CD4-positive, alpha-beta T cell (primary cell): Measurements from ENCODE around the gene WSB2. TPM values are rescaled to one million over a fixed set of nuclear protein-coding genes. Genes with fewer than 3 reads are reported as not detected.

Experiments
- ATAC-seq: fragments of 200-7000 bp; cut with Tn5 transposase; one replicate; pipeline ENCODE4 v1.10.0; 2022; ENCODE audit warnings: mild to moderate bottlenecking; ENCODE audit not compliant: poor library complexity
- CTCF ChIA-PET: fragments of 350-600 bp; sonication (Branson Sonifier 250); formaldehyde crosslinking; loops from one replicate; lab custom pipeline; 2021; ENCODE audit warnings: antibody characterized with exemption, inconsistent platforms; lab: Charles Lee
- POLR2A ChIA-PET: fragments of 350-600 bp; sonication (Branson Sonifier 250); formaldehyde crosslinking; loops from one replicate; lab custom pipeline; 2021; ENCODE audit warnings: antibody characterized with exemption, inconsistent platforms; lab: Charles Lee
- DNase-seq, 14 experiments: peaks; one replicate each; pipeline ENCODE4 v3.0.0-alpha.2; 2013 to 2020; ENCODE audit warnings: mixed read lengths in 2 of 14
- H3K27ac ChIP-seq, 2 donors: one replicate each; pipeline versions ENCODE4 v1.5.1 to v1.7.0; 2013; ENCODE audit warnings: low read length in 2 of 2, low read depth in 1 of 2, mild to moderate bottlenecking in 1 of 2
- H3K27me3 ChIP-seq, 2 experiments: 1 replicate in 1 of 2; 2 replicates in 1 of 2; pipeline versions ENCODE4 v1.6.1 to v1.7.0; 2013; ENCODE audit warnings: low read length in 2 of 2, control low read depth in 1 of 2, mild to moderate bottlenecking in 1 of 2, moderate library complexity in 1 of 2; ENCODE audit not compliant: insufficient read depth in 2 of 2, control insufficient read depth in 1 of 2
- H3K36me3 ChIP-seq: one replicate; pipeline ENCODE4 v1.6.1; 2013; ENCODE audit warnings: low read length, control low read depth; ENCODE audit not compliant: insufficient read depth
- H3K4me1 ChIP-seq: one replicate; pipeline ENCODE4 v1.6.1; 2013; ENCODE audit warnings: low read length, control low read depth; ENCODE audit not compliant: insufficient read depth
- H3K4me3 ChIP-seq: one replicate; pipeline ENCODE4 v1.5.1; 2013; ENCODE audit warnings: mild to moderate bottlenecking, low read length, moderate library complexity
- H3K9me3 ChIP-seq, 2 experiments: 1 replicate in 1 of 2; 2 replicates in 1 of 2; pipeline versions ENCODE4 v1.6.1 to v1.7.0; 2013; ENCODE audit warnings: low read length in 2 of 2, mild to moderate bottlenecking in 2 of 2, control low read depth in 1 of 2, moderate library complexity in 1 of 2; ENCODE audit not compliant: control insufficient read depth in 1 of 2, insufficient read depth in 1 of 2
- H3K27ac Mint-ChIP-seq: one replicate; pipeline ENCODE4 v1.8.0; 2020; ENCODE audit warnings: mixed read lengths
- H3K27me3 Mint-ChIP-seq: one replicate; pipeline ENCODE4 v1.8.0; 2021; ENCODE audit warnings: mixed read lengths
- H3K36me3 Mint-ChIP-seq: one replicate; pipeline ENCODE4 v1.8.0; 2021; ENCODE audit warnings: low read depth, mixed read lengths
- H3K4me1 Mint-ChIP-seq: one replicate; pipeline ENCODE4 v1.8.0; 2021; ENCODE audit warnings: low read depth, mixed read lengths
- H3K4me3 Mint-ChIP-seq: one replicate; pipeline ENCODE4 v1.8.0; 2020; ENCODE audit warnings: mild to moderate bottlenecking, mixed read lengths
- H3K9me3 Mint-ChIP-seq: one replicate; pipeline ENCODE4 v1.8.0; 2020; ENCODE audit warnings: mixed read lengths
- intact Hi-C, 2 experiments: fragments of 100-400 bp; cut with DNase I in 1 of 2; cut with micrococcal nuclease in 1 of 2; formaldehyde crosslinking; loops; one replicate each; pipeline versions ENCODE4 v1.15.1 to v1.9.0; 2023 to 2025; cut with DNase I, micrococcal nuclease
- total RNA-seq, 174 experiments: library from RNA in 2 of 174; stranded (reverse) in 2 of 174; gene quantifications; one replicate each; pipeline ENCODE4 v1.2.3 and lab custom pipeline; 2021 to 2026
- TF ChIP-seq, protein P1 (sequence below): fragments of 200-600 bp; IDR thresholded peaks from one replicate; pipeline ENCODE4 v1.8.0; 2022; ENCODE audit warnings: antibody characterized with exemption, mild to moderate bottlenecking

WSB2 gene
- total RNA-seq, 2 experiments from 2014 or later: 12.0 to 13.4 TPM

GRCh38 chr12:118059341-118060191 lies 1.4 kb downstream of the WSB2 start:
- H3K36me3 Mint-ChIP-seq: peaks cover 29% of the 10 kb centered on the region
- no peaks in the 10 kb centered on the region for H3K9me3 Mint-ChIP-seq
- H3K27me3 Mint-ChIP-seq: no peaks in the 10 kb centered on the region
- TF ChIP-seq, protein P1, sequence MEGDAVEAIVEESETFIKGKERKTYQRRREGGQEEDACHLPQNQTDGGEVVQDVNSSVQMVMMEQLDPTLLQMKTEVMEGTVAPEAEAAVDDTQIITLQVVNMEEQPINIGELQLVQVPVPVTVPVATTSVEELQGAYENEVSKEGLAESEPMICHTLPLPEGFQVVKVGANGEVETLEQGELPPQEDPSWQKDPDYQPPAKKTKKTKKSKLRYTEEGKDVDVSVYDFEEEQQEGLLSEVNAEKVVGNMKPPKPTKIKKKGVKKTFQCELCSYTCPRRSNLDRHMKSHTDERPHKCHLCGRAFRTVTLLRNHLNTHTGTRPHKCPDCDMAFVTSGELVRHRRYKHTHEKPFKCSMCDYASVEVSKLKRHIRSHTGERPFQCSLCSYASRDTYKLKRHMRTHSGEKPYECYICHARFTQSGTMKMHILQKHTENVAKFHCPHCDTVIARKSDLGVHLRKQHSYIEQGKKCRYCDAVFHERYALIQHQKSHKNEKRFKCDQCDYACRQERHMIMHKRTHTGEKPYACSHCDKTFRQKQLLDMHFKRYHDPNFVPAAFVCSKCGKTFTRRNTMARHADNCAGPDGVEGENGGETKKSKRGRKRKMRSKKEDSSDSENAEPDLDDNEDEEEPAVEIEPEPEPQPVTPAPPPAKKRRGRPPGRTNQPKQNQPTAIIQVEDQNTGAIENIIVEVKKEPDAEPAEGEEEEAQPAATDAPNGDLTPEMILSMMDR: no peak
- H3K4me3 Mint-ChIP-seq: peak overlapping the region; percentile 92
- no peaks in the 10 kb centered on the region for H3K9me3 ChIP-seq
- peak overlapping the region; percentile 74 for H3K4me3 ChIP-seq
- H3K27ac Mint-ChIP-seq: peak overlapping the region; percentile 90
- ATAC-seq (no peak), DNase-seq (peak in 3 of 14 experiments; percentile 32 to 37 (median 34))
- H3K27me3 ChIP-seq: no peaks in the 10 kb centered on the region
- no peaks in the 10 kb centered on the region for H3K36me3 ChIP-seq
- H3K4me1 Mint-ChIP-seq: peaks cover 48% of the 10 kb centered on the region
- intact Hi-C loops: loop anchor here in 1 of 2 experiments (5.0 kb wide), 2 partner anchors 78 to 318 kb away; partner anchors contain the start of genes PEBP1 and SUDS3
- H3K27ac ChIP-seq: peak overlapping the region; percentile 61 to 85
- POLR2A ChIA-PET: interaction anchor here (1.0 kb wide), 1 partner anchor 77 kb away, joined by 3 read pairs; the partner anchor contains the start of gene PEBP1
- CTCF ChIA-PET: interaction anchor here (0.9 kb wide), 1 partner anchor 185 kb away, joined by 4 read pairs; no protein-coding TSS in a partner anchor
- H3K4me1 ChIP-seq: peaks cover 31% of the 10 kb centered on the region

DNA sequence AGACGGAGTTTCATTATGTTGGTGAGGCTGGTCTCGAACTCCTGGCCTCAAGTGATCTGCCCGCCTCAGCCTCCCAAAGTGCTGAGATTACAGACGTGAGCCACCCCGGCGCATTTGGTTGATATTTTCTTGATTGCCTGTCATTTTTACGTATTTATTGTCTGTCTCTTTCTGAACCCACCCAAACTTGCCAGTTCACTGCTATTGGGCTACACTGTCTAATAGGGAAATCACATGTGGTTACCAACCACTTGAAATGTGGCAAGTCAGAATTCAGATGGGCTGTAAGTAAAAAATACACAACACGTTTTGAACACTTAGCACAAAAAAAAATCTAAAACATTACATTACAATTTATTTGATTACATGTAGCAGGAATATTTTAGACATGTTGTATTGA lies 2.1 kb downstream of the WSB2 start:
- peaks cover 41% of the 10 kb centered on the region for H3K4me1 Mint-ChIP-seq
- DNase-seq (peak in 3 of 14 experiments; percentile 20 to 43 (median 28)), ATAC-seq (no peak)
- ChIA-PET POLR2A (no interaction called here), CTCF (interaction anchor here (0.9 kb wide), 1 partner anchor 184 kb away, joined by 4 read pairs; no protein-coding TSS in a partner anchor)
- peak overlapping the region; percentile 90 for H3K27ac Mint-ChIP-seq
- intact Hi-C loops: no loop called here
- H3K4me3 Mint-ChIP-seq: peak overlapping the region; percentile 92
- Histone ChIP-seq H3K4me3 (no peak overlapping the region), H3K4me1 (peaks cover 31% of the 10 kb centered on the region), H3K27ac (peak overlapping the region in 1 of 2 donors; percentile 85), H3K36me3 (no peaks in the 10 kb centered on the region), H3K9me3 (no peaks in the 10 kb centered on the region), H3K27me3 (no peaks in the 10 kb centered on the region)
- no peaks in the 10 kb centered on the region for H3K9me3 Mint-ChIP-seq
- TF ChIP-seq, protein P1: no peak
- H3K36me3 Mint-ChIP-seq: peaks cover 29% of the 10 kb centered on the region
- H3K27me3 Mint-ChIP-seq: no peaks in the 10 kb centered on the region

DNA sequence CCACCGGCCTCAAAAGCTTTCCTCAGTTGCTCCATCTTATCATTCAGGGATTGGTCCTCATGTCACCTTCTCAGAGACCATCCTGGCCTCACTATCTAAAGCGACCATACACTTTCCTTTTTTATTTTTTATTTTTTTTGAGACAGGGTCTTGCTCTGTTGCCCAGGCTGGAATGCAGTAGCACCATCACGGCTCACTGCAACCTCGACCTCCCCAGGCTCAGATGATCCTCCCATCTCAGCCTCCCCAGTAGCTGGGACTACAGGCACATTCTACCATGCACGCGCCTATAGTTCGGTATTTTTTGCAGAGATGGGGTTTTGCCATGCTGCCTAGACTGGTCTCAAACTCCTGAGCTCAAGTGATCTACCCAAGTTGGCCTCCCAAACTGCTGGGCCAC lies 2.8 kb downstream of the WSB2 start:
- H3K27ac ChIP-seq: no peak overlapping the region
- TF ChIP-seq, protein P1: no peak
- H3K4me1 ChIP-seq: peaks cover 30% of the 10 kb centered on the region
- peaks cover 32% of the 10 kb centered on the region for H3K36me3 Mint-ChIP-seq
- H3K4me1 Mint-ChIP-seq: peaks cover 39% of the 10 kb centered on the region
- intact Hi-C loops: no loop called here
- no peaks in the 10 kb centered on the region for H3K27me3 Mint-ChIP-seq
- DNase-seq (no peak), ATAC-seq (no peak)
- ChIA-PET CTCF (no interaction called here), POLR2A (no interaction called here)
- H3K36me3 ChIP-seq: no peaks in the 10 kb centered on the region
- H3K4me3 Mint-ChIP-seq: no peak overlapping the region
- H3K27me3 ChIP-seq: no peaks in the 10 kb centered on the region
- no peaks in the 10 kb centered on the region for H3K9me3 ChIP-seq
- H3K4me3 ChIP-seq: no peak overlapping the region
- no peaks in the 10 kb centered on the region for H3K9me3 Mint-ChIP-seq
- peak overlapping the region; percentile 90 for H3K27ac Mint-ChIP-seq
